Urinary bladder (tissue), 4 donors: ENCODE results near the gene VAMP2. TPM values are rescaled to one million over a fixed set of nuclear protein-coding genes. Genes with fewer than 3 reads are reported as not detected.
"Not testable (repeated sequence)": the region's sequence is repeated elsewhere in the genome, so short reads cannot be mapped to it uniquely, and the experiment has no call there.

Source experiments
- DNase-seq: peaks from one replicate; pipeline ENCODE4 v3.0.0-alpha.2; 2015; ENCODE audit errors: extremely low spot score
- H3K27ac ChIP-seq: one replicate; pipeline ENCODE4 v1.5.1; 2013; ENCODE audit warnings: low read depth, mild to moderate bottlenecking, moderate library complexity
- H3K36me3 ChIP-seq: one replicate; pipeline ENCODE4 v1.6.1; 2013; ENCODE audit warnings: mild to moderate bottlenecking, moderate library complexity; ENCODE audit not compliant: insufficient read depth
- H3K4me1 ChIP-seq: one replicate; pipeline ENCODE4 v1.6.1; 2013; ENCODE audit warnings: mild to moderate bottlenecking, moderate library complexity; ENCODE audit not compliant: insufficient read depth
- H3K4me3 ChIP-seq: one replicate; pipeline ENCODE4 v1.5.1; 2013; ENCODE audit warnings: low read depth, low read length
- WGBS: extraction: QIAGEN DNeasy Blood & Tissue Kit; methylation state at CpG from one replicate; pipeline ENCODE4 v1.1.7; 2013; 5-methylcytosine and 5-hydroxymethylcytosine counted together
- polyA plus RNA-seq: library from polyadenylated mRNA; stranded (reverse); fragments of 200-250 nt; gene quantifications from one replicate; pipeline ENCODE4 v1.2.3, GENCODE V29; 2013
- total RNA-seq: library from RNA; depleted of rRNA; stranded (reverse); fragments of >200 nt; gene quantifications from one replicate; pipeline ENCODE4 v1.2.3, GENCODE V29; 2014
- donor health status: healthy with polysubstance abuse.
- donor health status: healthy.

Gene VAMP2
- total and polyA plus RNA-seq, 2 donors = 12.1 to 81.4 TPM

DNA sequence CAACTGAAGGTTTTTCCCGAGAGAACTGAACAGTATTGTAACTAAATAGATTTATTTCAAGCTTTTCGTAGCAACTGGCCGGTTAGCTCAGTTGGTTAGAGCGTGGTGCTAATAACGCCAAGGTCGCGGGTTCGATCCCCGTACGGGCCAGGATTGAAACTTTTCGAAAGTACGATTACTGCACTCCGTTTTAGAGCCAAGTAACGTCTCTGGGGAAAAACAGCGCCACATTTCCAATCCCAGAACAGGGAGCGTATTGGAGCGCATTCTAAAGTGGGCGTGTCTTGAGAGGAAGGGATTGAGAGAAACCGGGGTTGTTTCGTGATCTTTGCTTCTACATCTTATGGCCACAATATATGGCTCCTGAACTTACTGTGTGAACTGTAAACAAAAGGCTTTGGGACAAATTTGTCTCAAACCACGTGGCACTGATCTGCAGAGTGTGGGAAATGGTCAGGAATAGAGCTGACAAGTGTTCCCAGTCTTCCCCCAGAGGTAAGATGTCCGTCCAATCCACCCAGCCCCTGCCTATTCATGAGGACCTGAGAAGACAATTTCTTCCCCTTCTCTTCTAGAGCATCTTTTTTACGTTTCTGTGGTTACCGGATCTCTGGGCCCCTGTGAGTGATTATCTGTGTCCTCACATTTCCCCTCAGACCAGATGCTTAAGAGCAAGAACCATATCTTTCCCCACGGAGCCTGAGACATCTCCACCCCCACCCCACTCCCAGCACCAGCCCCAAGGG lies 24.9 kb upstream of the VAMP2 start:
- Histone ChIP-seq H3K27ac (peak overlapping the region; percentile 55), H3K4me3 (peak overlapping the region; percentile 21), H3K4me1 (no peaks in the 10 kb centered on the region), H3K36me3 (no peaks in the 10 kb centered on the region)
- under 1% methylated on average over 25 of the region's 25 CpGs for WGBS
- peak; percentile 95 for DNase-seq

DNA sequence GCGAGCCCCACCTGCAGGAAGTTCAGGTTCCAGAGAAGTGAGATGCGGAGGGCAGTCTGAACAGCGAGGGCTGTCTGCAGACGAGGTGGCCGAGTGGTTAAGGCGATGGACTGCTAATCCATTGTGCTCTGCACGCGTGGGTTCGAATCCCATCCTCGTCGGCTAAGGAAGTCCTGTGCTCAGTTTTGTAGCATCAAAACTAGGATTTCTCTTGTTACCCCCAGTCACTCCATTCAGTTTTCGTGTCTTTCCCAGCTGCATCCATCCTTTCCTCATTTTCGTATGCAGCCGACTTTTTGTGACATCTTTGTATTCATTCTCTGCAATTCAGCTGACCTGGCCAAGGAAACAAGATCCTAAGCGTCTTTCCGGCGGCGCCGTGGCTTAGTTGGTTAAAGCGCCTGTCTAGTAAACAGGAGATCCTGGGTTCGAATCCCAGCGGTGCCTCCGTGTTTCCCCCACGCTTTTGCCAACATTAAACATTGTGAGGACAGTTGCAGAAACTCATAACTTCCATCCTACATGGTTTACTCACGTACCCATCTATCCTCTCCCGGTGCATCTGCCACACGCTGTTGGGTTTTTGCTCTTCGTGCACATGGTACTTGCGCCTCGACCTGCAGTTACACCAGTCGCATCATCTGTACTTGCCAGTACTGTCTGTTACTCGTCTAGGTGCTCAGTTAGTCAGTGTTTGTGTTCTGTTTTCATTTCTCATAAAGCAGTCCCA lies 24.2 kb upstream of the VAMP2 start:
- under 1% methylated on average over 32 of the region's 32 CpGs for WGBS
- Histone ChIP-seq H3K27ac (peak overlapping the region; percentile 55), H3K4me1 (no peaks in the 10 kb centered on the region), H3K4me3 (peak overlapping the region; percentile 56), H3K36me3 (no peaks in the 10 kb centered on the region)
- peak; percentile 96 for DNase-seq

DNA sequence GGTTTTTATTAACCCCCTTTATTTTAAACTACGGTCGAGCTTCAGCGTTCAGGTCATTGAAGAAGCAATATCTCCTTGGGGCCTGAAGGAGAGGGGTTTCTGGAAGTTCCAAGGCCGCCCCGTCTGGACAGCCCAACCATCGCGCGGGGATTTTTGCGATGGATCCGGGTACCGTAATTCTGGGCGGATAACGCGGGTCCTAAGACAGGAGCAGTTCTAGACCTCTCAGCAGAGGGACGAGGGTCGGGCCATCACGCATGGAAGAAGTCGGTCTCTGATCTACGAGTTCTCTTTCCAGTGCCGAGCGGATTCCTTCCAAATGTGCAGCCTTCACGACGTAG lies 23.7 kb upstream of the VAMP2 start:
- DNase-seq = no peak
- Histone ChIP-seq H3K36me3 (no peaks in the 10 kb centered on the region), H3K27ac (peak overlapping the region; percentile 88), H3K4me1 (no peaks in the 10 kb centered on the region), H3K4me3 (peak overlapping the region; percentile 56)
- WGBS = under 1% methylated on average over 23 of the region's 23 CpGs

DNA sequence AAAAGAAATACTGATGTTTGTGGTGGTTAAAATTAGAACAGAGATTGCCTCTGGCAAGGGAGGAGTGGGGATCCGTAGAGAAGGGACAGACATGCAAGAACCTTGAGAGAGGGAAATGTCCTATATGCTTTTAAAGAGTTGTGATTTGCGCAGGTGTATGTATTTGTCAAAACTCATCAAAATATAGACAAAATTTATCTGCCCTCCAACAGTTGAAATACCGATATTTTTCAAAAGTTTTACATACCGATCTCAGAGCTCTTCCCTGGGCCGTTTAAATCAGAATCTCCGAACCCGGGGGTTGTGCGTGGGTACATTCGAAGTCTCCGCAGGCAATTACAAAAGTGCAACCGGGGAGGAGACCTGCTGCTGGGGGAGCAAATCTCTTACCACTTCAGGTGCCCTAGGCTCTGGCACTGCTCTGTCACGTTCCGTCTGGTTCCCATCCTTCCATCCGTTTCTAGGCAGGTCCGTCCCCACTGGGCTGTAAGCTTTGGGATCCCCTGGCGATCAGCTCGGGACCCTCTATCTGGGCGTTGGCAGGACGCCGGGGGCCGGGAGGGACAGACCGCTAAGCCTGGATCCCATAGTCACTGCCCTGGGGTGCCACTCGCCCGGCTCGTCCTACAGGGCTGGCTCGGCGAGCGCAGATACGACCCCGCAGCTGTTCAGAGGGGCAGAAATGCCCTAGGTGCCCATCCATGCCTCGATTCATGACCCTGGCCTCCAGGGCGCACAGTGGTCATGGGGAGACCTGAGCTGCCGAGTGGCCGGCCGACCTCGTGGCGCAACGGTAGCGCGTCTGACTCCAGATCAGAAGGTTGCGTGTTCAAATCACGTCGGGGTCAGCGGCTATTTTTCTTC lies 23.1 kb upstream of the VAMP2 start:
- WGBS = under 1% methylated on average over 44 of the region's 44 CpGs
- no peaks in the 10 kb centered on the region for H3K36me3 ChIP-seq
- peak overlapping the region; percentile 85 for H3K27ac ChIP-seq
- H3K4me3 ChIP-seq = peak overlapping the region; percentile 56
- DNase-seq = no peak
- no peaks in the 10 kb centered on the region for H3K4me1 ChIP-seq

DNA sequence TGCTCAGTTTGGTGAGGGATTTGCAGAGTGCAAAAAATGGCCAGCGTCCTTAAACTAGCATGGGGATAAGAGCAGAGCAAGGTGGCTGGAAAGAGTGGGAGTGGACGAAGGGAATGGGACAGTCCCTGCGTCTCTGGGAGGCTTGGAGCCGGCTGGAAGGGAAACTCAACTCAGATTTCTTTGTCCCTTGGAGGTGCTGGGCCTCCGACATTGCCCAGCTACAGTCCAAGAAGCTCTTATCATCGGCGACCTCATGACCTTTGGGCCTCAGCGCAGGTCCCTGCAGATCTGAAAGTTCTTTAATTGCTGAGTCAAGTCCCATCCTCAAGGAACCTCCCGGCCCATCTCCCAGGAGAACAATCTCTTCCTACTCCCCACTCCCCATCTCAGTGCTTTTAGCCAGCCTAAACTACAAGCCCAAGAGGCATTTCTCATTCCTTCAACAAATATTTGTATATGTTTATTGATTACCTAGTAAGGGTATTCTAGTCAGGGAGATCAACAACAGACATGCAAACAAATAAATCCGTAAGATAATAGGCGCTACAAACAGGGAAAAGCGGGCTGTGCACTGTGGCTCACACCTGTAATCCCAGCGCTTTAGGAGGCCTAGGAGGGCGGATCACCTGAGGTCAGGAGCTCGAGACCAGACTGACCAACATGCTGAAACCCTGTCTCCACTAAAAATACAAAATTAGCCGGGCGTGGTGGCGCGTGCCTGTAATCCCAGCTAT lies 14.4 kb upstream of the VAMP2 start:
- Histone ChIP-seq H3K36me3 (no peaks in the 10 kb centered on the region), H3K27ac (no peak overlapping the region), H3K4me1 (no peaks in the 10 kb centered on the region), H3K4me3 (no peak overlapping the region)
- WGBS = 68% methylated on average over 19 of the region's 19 CpGs
- DNase-seq = no peak

DNA sequence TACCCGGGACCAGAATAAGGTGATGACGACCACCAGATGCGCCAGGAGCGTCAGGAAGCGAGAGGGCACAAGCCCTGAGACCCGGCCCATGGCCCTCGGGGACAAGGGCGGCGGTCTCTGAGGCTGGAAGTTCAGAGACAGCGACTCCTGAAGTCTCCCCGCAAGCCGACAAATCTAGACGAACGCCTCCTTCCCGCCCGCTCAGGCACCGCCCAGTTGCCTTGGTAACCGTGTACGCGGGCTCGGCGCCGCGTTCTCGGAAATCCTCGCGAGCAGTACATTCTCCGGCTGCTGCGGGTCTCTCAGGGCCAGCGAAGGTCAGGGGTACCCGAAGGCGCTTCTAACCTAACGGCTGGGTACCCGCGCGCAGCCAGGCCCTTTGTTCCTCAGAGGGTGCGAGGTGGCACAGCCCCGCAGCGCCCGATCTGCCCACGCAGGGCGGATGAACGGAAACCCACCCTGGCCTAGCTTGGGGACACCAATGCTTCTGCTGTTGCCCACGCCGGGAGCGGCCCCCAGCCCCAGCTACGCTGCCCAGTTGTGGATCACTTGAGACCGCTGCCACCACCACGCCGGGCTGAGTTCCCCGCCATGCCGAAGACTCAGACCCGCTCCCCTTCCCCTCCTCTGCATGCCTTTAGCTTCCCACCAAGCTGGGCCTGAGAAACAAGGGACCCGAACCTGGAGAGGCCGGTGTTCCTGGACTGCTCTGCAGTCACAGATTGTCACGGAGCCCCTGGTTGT lies 13.6 kb upstream of the VAMP2 start, which contains the start of gene TMEM107:
TMEM107 (minus strand) TSS at position 184 of the 744 bp plus-strand sequence; CDS start at position 90, 94 bp downstream.
- DNase-seq = no peak
- no peak within 1 kb of the TSS for H3K27ac ChIP-seq
- no peaks in the 10 kb centered on the region for H3K36me3 ChIP-seq
- H3K4me1 ChIP-seq = no peaks in the 10 kb centered on the region
- H3K4me3 ChIP-seq = peak within 1 kb of the TSS; percentile 57
- 1% methylated on average over 56 of the region's 56 CpGs for WGBS

DNA sequence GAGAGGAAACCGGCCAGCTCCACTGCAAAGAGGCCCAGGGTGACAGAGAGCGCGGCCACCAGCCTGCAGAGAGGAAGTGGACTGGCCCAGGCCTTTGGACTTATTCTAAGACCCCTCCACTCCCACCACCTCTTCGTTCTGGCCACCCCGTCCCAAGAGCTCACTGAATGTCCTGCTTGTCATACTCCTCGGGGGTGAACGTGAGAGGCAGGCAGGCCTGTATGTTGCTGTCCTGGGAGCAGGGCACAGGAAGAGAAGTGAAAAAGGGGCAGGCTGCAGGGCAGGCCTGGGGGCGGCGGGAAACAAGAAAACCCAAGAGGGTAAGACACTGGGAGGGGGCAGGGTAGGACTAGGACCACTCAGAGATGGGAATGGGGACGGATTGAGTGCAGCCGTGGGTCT lies 13.0 kb upstream of the VAMP2 start:
- no peak overlapping the region for H3K27ac ChIP-seq
- H3K4me1 ChIP-seq = no peaks in the 10 kb centered on the region
- H3K36me3 ChIP-seq = no peaks in the 10 kb centered on the region
- H3K4me3 ChIP-seq = peak overlapping the region; percentile 57
- WGBS = 13% methylated on average over 11 of the region's 11 CpGs
- no peak for DNase-seq

DNA sequence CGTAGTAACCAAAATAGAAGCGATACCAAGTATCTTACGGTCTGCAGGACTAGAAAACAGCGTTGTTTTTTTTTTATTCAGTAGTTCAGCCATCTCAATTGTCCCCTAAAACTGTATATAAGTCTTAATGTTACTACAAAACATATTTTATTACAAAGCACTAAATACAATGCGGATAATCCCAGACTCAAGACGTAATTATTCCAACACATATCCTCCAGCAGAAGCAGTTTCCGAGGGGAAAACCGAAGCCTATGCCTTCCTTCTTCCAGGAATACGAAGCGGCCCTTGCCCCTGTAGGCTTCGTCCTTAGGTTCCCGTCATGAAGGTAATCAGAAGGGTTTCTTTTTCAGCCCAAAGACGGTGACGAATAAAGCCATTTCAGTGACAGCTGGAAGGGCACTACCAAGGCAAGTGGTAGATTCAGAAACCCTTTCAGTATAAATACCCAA lies 11.1 kb upstream of the VAMP2 start:
- H3K4me1 ChIP-seq = no peaks in the 10 kb centered on the region
- 4% methylated on average over 14 of the region's 14 CpGs for WGBS
- no peaks in the 10 kb centered on the region for H3K36me3 ChIP-seq
- H3K4me3 ChIP-seq = peak overlapping the region; percentile 11
- H3K27ac ChIP-seq = no peak overlapping the region
- no peak for DNase-seq

DNA sequence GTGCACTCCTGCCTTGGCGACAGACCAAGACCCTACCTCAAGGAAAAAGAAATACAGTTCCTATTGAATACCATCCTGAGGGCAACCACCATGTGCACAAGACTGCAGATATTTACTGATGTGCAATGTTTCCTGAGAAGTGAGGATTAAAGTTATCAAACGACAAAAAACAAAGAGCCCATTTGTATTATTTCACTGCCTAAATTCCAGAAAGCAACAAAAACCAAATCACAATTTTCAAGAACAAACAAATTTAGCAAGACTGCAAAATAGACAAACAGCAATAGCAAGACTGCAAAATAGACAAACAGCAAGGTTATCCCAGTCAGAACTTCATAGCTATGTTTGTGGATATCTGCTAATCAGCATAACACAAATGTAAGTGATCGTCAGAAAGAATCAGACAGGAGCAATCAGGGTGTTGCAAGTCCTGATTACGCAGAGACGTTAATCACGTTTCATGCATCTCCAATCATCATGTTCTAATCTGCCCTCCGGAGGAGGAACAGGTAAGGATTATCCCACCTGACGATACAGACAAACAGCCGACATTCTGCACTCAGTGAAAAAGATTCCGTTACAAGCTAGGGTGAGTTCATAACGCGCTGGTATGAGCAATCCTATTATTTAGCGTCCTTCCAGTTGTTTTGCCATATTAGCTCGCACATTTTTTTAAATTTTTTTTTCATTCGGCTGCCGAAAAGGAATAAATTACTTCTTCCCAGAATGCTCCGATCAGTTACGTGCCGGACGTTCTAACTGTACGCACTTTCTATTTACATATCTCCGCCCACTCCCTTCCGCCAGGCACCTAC lies 10.5 kb upstream of the VAMP2 start:
- Histone ChIP-seq H3K27ac (no peak overlapping the region), H3K4me3 (peak overlapping the region; percentile 26), H3K36me3 (no peaks in the 10 kb centered on the region), H3K4me1 (no peaks in the 10 kb centered on the region)
- under 1% methylated on average over 23 of the region's 23 CpGs for WGBS
- peak; percentile 94 for DNase-seq

DNA sequence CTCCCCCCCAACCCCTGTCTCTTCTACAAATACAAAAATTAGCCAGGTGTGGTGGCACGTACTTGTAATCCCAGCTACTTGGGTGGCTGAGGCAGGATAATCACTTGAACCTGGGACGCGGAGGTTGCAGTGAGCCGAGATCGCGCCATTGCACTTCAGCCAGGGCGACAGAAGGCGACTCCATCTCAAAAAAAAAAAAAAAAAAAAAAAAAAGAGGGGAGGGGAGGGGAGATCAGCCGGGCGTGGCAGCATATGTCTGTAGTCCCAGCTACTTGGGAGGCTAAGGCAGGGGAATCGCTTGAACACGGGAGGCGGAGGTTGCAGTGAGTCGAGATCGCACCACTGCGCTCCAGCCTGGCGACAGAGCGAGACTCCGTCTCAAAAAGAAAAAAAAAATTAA lies 7.4 kb upstream of the VAMP2 start:
- not testable (repeated sequence) for H3K36me3 ChIP-seq, H3K4me1 ChIP-seq, H3K27ac ChIP-seq, H3K4me3 ChIP-seq, DNase-seq
- 88% methylated on average over 19 of the region's 19 CpGs for WGBS

DNA sequence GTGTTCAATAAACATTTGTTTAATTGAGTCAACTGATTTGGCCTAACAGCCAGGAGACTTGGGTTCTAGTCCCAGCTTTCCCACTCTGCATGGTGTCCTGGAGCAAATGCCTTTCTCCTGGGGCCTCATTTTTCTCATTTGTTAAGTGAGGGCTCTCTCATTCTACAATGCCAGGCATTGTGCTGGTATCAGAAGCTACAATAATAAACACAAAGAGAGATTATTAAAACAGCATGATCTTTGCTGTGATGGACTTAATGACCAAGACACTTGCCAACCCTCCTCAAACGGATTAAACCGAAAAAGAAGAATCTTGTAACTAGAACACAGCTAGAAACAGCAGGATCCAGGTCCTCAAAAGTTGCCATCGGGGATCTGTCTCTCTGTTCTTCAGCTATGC lies 4.8 kb upstream of the VAMP2 start:
- Histone ChIP-seq H3K4me3 (no peak overlapping the region), H3K36me3 (no peaks in the 10 kb centered on the region), H3K4me1 (no peaks in the 10 kb centered on the region), H3K27ac (no peak overlapping the region)
- no peak for DNase-seq
- 75% methylated on average over 3 of the region's 3 CpGs for WGBS

DNA sequence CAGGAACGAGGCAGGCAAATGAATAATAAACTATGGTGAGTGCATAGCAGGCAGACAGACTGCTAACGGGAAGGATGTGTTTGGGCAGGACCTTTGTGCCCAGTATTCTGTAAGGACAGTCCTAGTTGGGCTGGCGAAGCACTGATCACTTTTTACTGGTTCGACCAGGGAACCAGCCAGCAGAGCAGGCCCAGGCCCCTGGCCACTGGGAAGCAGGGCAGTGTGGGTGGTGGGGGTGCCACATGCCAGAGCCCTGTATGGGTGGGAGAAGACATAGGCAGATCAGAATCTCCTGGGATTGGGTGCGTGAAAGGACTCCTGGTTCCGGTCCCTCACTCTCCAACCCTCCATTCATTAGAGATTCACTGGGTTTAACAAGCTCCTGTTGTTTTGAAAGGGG lies 4.0 kb upstream of the VAMP2 start:
- no peak for DNase-seq
- H3K4me3 ChIP-seq = no peak overlapping the region
- no peaks in the 10 kb centered on the region for H3K36me3 ChIP-seq
- H3K27ac ChIP-seq = no peak overlapping the region
- 90% methylated on average over 6 of the region's 6 CpGs for WGBS
- no peaks in the 10 kb centered on the region for H3K4me1 ChIP-seq
